Measurements from ENCODE around the gene MUCL3.
"Not testable (repeated sequence)": the region's sequence is repeated elsewhere in the genome, so short reads cannot be mapped to it uniquely, and the experiment has no call there.

The MUCL3 gene

GRCh38 chr6:30908700-30909099 lies 32.1 kb upstream of the MUCL3 start:
- H2AFZ ChIP-seq (ENCODE audit: low read length): no peak overlapping the region

GRCh38 chr6:30910473-30910872 lies 30.3 kb upstream of the MUCL3 start:
- not testable (repeated sequence) for H3K79me2 ChIP-seq (ENCODE audit: insufficient read depth, low read length); H3K9me2 ChIP-seq (ENCODE audit: low read depth, low read length); H3F3A ChIP-seq (ENCODE audit: insufficient read depth, low read length); H3K27me3 ChIP-seq (ENCODE audit: insufficient read depth, low read length); H3K4me3 ChIP-seq (ENCODE audit: low read depth, low read length, poor library complexity, severe bottlenecking); H3K9me3 ChIP-seq (ENCODE audit: low read length); H3K36me3 ChIP-seq (ENCODE audit: insufficient read depth, low read length); H2AFZ ChIP-seq (ENCODE audit: low read length); H4K20me1 ChIP-seq (ENCODE audit: insufficient read depth, low read length); H3K27ac ChIP-seq (ENCODE audit: low read depth, low read length, poor library complexity, severe bottlenecking); H3K9ac ChIP-seq (ENCODE audit: low read length); H3K4me2 ChIP-seq (ENCODE audit: low read length)
- peaks cover 26% of the 10 kb centered on the region for H3K4me1 ChIP-seq (ENCODE audit: insufficient read depth, low read length, severe bottlenecking)

More at GRCh38 chr6:30908700-30909099, 32.1 kb upstream of the MUCL3 start:
- H3K9ac ChIP-seq (ENCODE audit: low read length): peak overlapping the region; percentile 82
- H3F3A ChIP-seq (ENCODE audit: insufficient read depth, low read length): no peaks in the 10 kb centered on the region
- no peaks in the 10 kb centered on the region for H4K20me1 ChIP-seq (ENCODE audit: insufficient read depth, low read length)
- no peaks in the 10 kb centered on the region for H3K79me2 ChIP-seq (ENCODE audit: insufficient read depth, low read length)
- H3K9me2 ChIP-seq (ENCODE audit: low read depth, low read length): no peaks in the 10 kb centered on the region
- peak overlapping the region; percentile 73 for H3K4me3 ChIP-seq (ENCODE audit: low read depth, low read length, poor library complexity, severe bottlenecking)
- H3K4me2 ChIP-seq (ENCODE audit: low read length): peak overlapping the region; percentile 78
- H3K36me3 ChIP-seq (ENCODE audit: insufficient read depth, low read length): peaks cover 5% of the 10 kb centered on the region; the same call in 1 of the 2 replicates
- peaks cover 15% of the 10 kb centered on the region for H3K4me1 ChIP-seq (ENCODE audit: insufficient read depth, low read length, severe bottlenecking)
- H3K27ac ChIP-seq (ENCODE audit: low read depth, low read length, poor library complexity, severe bottlenecking): no peak overlapping the region
- no peaks in the 10 kb centered on the region for H3K27me3 ChIP-seq (ENCODE audit: insufficient read depth, low read length)
- TF ChIP-seq, protein P1, sequence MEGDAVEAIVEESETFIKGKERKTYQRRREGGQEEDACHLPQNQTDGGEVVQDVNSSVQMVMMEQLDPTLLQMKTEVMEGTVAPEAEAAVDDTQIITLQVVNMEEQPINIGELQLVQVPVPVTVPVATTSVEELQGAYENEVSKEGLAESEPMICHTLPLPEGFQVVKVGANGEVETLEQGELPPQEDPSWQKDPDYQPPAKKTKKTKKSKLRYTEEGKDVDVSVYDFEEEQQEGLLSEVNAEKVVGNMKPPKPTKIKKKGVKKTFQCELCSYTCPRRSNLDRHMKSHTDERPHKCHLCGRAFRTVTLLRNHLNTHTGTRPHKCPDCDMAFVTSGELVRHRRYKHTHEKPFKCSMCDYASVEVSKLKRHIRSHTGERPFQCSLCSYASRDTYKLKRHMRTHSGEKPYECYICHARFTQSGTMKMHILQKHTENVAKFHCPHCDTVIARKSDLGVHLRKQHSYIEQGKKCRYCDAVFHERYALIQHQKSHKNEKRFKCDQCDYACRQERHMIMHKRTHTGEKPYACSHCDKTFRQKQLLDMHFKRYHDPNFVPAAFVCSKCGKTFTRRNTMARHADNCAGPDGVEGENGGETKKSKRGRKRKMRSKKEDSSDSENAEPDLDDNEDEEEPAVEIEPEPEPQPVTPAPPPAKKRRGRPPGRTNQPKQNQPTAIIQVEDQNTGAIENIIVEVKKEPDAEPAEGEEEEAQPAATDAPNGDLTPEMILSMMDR (IDR thresholded peaks at IDR 0.05; ENCODE audit: low read length): no peak
- no peak for TF ChIP-seq EZH2 (IDR thresholded peaks at IDR 0.05; ENCODE audit: borderline replicate concordance, low read length)
- no peaks in the 10 kb centered on the region for H3K9me3 ChIP-seq (ENCODE audit: low read length)

DNA sequence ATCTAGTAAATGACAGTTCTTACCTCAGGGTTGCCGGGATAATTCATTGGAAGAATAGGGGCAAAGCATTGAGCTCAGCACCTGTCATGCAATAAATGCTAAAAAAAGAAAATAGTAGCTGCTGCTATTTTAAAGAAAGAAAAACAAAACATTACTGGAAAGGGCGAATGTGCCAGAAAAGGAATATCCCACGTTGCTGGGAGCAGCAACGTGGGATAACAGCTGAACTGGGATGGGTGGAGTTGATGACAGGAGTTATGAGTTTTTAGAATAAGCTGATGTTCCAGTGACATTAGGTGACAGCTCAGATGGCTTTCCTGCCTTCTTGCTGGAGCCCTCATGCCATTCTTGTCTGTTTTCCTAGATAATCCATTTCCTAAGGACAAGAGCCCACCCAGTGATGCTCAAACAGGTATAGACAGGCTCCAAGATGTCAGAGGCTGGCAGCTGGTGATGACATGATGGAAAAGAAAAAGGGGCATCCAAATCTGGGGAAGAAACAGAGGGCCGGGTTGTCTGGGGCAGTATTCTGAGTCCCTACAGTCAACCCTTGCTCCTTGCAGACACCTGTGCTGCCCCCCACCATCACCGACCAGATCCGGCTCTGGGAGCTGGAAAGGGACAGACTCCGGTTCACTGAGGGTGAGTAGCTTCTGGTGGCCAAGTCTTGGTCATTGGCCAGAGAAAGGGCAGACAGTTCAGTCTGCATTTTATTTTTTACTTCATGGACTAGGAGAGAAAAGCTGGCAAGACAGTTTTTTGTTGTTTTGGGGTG lies 27.8 kb upstream of the MUCL3 start:
- Histone ChIP-seq H3K79me2 (ENCODE audit: insufficient read depth, low read length) (no peaks in the 10 kb centered on the region), H3K4me3 (ENCODE audit: low read depth, low read length, poor library complexity, severe bottlenecking) (no peak overlapping the region), H3K4me2 (ENCODE audit: low read length) (peak overlapping the region; percentile 95), H3F3A (ENCODE audit: insufficient read depth, low read length) (no peaks in the 10 kb centered on the region), H3K4me1 (ENCODE audit: insufficient read depth, low read length, severe bottlenecking) (peaks cover 32% of the 10 kb centered on the region), H4K20me1 (ENCODE audit: insufficient read depth, low read length) (no peaks in the 10 kb centered on the region), H3K36me3 (ENCODE audit: insufficient read depth, low read length) (peaks cover 27% of the 10 kb centered on the region), H3K27me3 (ENCODE audit: insufficient read depth, low read length) (no peaks in the 10 kb centered on the region), H3K9me2 (ENCODE audit: low read depth, low read length) (no peaks in the 10 kb centered on the region), H2AFZ (ENCODE audit: low read length) (no peak overlapping the region), H3K9ac (ENCODE audit: low read length) (peak overlapping the region; percentile 83; the same call in 1 of the 2 replicates), H3K27ac (ENCODE audit: low read depth, low read length, poor library complexity, severe bottlenecking) (no peak overlapping the region), H3K9me3 (ENCODE audit: low read length) (no peaks in the 10 kb centered on the region)
- TF ChIP-seq EZH2 (IDR thresholded peaks at IDR 0.05; ENCODE audit: borderline replicate concordance, low read length): no peak
- TF ChIP-seq, protein P1 (IDR thresholded peaks at IDR 0.05; ENCODE audit: low read length): no peak

GRCh38 chr6:30913721-30914075 lies 27.1 kb upstream of the MUCL3 start:
- Histone ChIP-seq H3K36me3 (ENCODE audit: insufficient read depth, low read length) (peaks cover 35% of the 10 kb centered on the region), H3K9me2 (ENCODE audit: low read depth, low read length) (no peaks in the 10 kb centered on the region), H3F3A (ENCODE audit: insufficient read depth, low read length) (no peaks in the 10 kb centered on the region), H3K4me2 (ENCODE audit: low read length) (peak overlapping the region; percentile 95), H3K27me3 (ENCODE audit: insufficient read depth, low read length) (no peaks in the 10 kb centered on the region), H3K27ac (ENCODE audit: low read depth, low read length, poor library complexity, severe bottlenecking) (no peak overlapping the region), H4K20me1 (ENCODE audit: insufficient read depth, low read length) (no peaks in the 10 kb centered on the region), H3K4me1 (ENCODE audit: insufficient read depth, low read length, severe bottlenecking) (peaks cover 29% of the 10 kb centered on the region), H3K9me3 (ENCODE audit: low read length) (no peaks in the 10 kb centered on the region), H2AFZ (ENCODE audit: low read length) (no peak overlapping the region), H3K9ac (ENCODE audit: low read length) (peak overlapping the region; percentile 83), H3K4me3 (ENCODE audit: low read depth, low read length, poor library complexity, severe bottlenecking) (peak overlapping the region; percentile 87), H3K79me2 (ENCODE audit: insufficient read depth, low read length) (no peaks in the 10 kb centered on the region)
- TF ChIP-seq, protein P1 (IDR thresholded peaks at IDR 0.05; ENCODE audit: low read length): no peak
- no peak for TF ChIP-seq EZH2 (IDR thresholded peaks at IDR 0.05; ENCODE audit: borderline replicate concordance, low read length)
